ENCODE results near the gene CNR2.
"Not testable (repeated sequence)": the region's sequence is repeated elsewhere in the genome, so short reads cannot be mapped to it uniquely, and the experiment has no call there.

The CNR2 gene

GRCh38 chr1:23882746-23883145 lies 30.4 kb downstream of the CNR2 start:
- no peak for DNase-seq

- DNase-seq: no peak
Observed at GRCh38 chr1:23879809-23880208, 33.4 kb downstream of the CNR2 start.

GRCh38 chr1:23878668-23879067 lies 34.5 kb downstream of the CNR2 start:
- no peak for DNase-seq

GRCh38 chr1:23875382-23875781 lies 37.8 kb downstream of the CNR2 start:
- DNase-seq: no peak

GRCh38 chr1:23872421-23872820 lies 40.7 kb downstream of the CNR2 start:
- no peak for DNase-seq

GRCh38 chr1:23869051-23869450 lies 44.1 kb downstream of the CNR2 start:
- DNase-seq: no peak

- no peak for DNase-seq
Observed at GRCh38 chr1:23868557-23869016, 44.6 kb downstream of the CNR2 start.

GRCh38 chr1:23867895-23868556 lies 45.1 kb downstream of the CNR2 start, which contains the start of gene FUCA1:
Gene FUCA1, minus strand, starts transcription at chr1:23868290. Its CDS starts 4 bp downstream, at chr1:23868286.
- peak; percentile 98 for DNase-seq

GRCh38 chr1:23867542-23867894 lies 45.6 kb downstream of the CNR2 start:
- DNase-seq: peak; percentile 68

GRCh38 chr1:23865543-23865930 lies 47.6 kb downstream of the CNR2 start:
- DNase-seq: peak; percentile 78

GRCh38 chr1:23864801-23865542 lies 48.2 kb downstream of the CNR2 start:
- DNase-seq: no peak

GRCh38 chr1:23862640-23863039 lies 50.5 kb downstream of the CNR2 start:
- no peak for DNase-seq

GRCh38 chr1:23854568-23854967 lies 58.6 kb downstream of the CNR2 start:
- DNase-seq: no peak

- not testable (repeated sequence) for DNase-seq
Observed at GRCh38 chr1:23853124-23853523, 60.0 kb downstream of the CNR2 start.

GRCh38 chr1:23851406-23851805 lies 61.8 kb downstream of the CNR2 start:
- not testable (repeated sequence) for DNase-seq

GRCh38 chr1:23848673-23849616 lies 64.2 kb downstream of the CNR2 start:
- DNase-seq: no peak

GRCh38 chr1:23847482-23848095 lies 65.6 kb downstream of the CNR2 start:
- DNase-seq: not testable (repeated sequence)

GRCh38 chr1:23845163-23845562 lies 68.0 kb downstream of the CNR2 start:
- DNase-seq: no peak

- no peak for DNase-seq
Observed at GRCh38 chr1:23843644-23844043, 69.5 kb downstream of the CNR2 start.

- peak; percentile 79 for DNase-seq
Observed at GRCh38 chr1:23838401-23838866, 74.7 kb downstream of the CNR2 start.

GRCh38 chr1:23837908-23838307 lies 75.3 kb downstream of the CNR2 start:
- peak; percentile 17 for DNase-seq

GRCh38 chr1:23836037-23836436 lies 77.1 kb downstream of the CNR2 start:
- no peak for DNase-seq

GRCh38 chr1:23834156-23834555 lies 79.0 kb downstream of the CNR2 start:
- not testable (repeated sequence) for DNase-seq

Measured in RPMI8226 (cell line).